ENCODE data around the gene CHRND.

- no peak for TF ChIP-seq CTCF (IDR thresholded peaks at IDR 0.05; ENCODE audit: low read depth, low read length)
- no peak for TF ChIP-seq POLR2A (IDR thresholded peaks at IDR 0.05; ENCODE audit: extremely low read depth, insufficient read length)
- TF ChIP-seq, protein P1, sequence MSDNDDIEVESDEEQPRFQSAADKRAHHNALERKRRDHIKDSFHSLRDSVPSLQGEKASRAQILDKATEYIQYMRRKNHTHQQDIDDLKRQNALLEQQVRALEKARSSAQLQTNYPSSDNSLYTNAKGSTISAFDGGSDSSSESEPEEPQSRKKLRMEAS (IDR thresholded peaks at IDR 0.05; ENCODE audit: low read depth, low read length), result peak; percentile 45; the same call in 1 of the 2 replicates
These were observed 23.8 kb downstream of the CHRND start for GRCh38 chr2:232549655-232550353.

Measured in NB4 (cell line).